Stimulated activated CD4-positive, alpha-beta T cell treated with anti-CD3 and anti-CD28 coated beads, TNF-alpha, amount 100 ng/mL, for 4 hours (primary cell): Measurements from ENCODE around the gene ZDHHC17.

Source experiments
- DNase-seq, 3 experiments: peaks; one replicate each; pipeline ENCODE4 v3.0.0-alpha.2; 2020; ENCODE audit warnings: low read depth in 3 of 3

ZDHHC17 gene

GRCh38 chr12:76878099-76878898, 114.4 kb downstream of the ZDHHC17 start:
- peak in 1 of 3 experiments; percentile 5 for DNase-seq

GRCh38 chr12:76878899-76879709, 115.2 kb downstream of the ZDHHC17 start, which contains the start of gene CSRP2:
Gene CSRP2, minus strand, starts transcription at chr12:76879019. Its CDS starts 12,759 bp downstream, at chr12:76866260.
- peak; percentile 13 to 57 (median 48) for DNase-seq

- DNase-seq, result no peak
Observed at GRCh38 chr12:76879710-76880518, 116.0 kb downstream of the ZDHHC17 start.

GRCh38 chr12:76880519-76881023, 116.7 kb downstream of the ZDHHC17 start:
- no peak for DNase-seq

GRCh38 chr12:76881142-76881541, 117.2 kb downstream of the ZDHHC17 start:
- DNase-seq, result no peak

GRCh38 chr12:76882367-76882766, 118.5 kb downstream of the ZDHHC17 start:
- no peak for DNase-seq

GRCh38 chr12:76883151-76883550, 119.2 kb downstream of the ZDHHC17 start:
- DNase-seq, result no peak

- no peak for DNase-seq
Observed at GRCh38 chr12:76883811-76884210, 119.9 kb downstream of the ZDHHC17 start.

- no peak for DNase-seq
Observed at GRCh38 chr12:76888775-76889174, 124.9 kb downstream of the ZDHHC17 start.

GRCh38 chr12:76890151-76891143, 126.5 kb downstream of the ZDHHC17 start:
- peak; percentile 21 to 55 (median 23) for DNase-seq

- no peak for DNase-seq
Observed at GRCh38 chr12:76891609-76892008, 127.7 kb downstream of the ZDHHC17 start.

GRCh38 chr12:76895796-76896195, 131.9 kb downstream of the ZDHHC17 start:
- no peak for DNase-seq

GRCh38 chr12:76896274-76896673, 132.4 kb downstream of the ZDHHC17 start:
- DNase-seq, result no peak

GRCh38 chr12:76898442-76898841, 134.5 kb downstream of the ZDHHC17 start:
- no peak for DNase-seq

GRCh38 chr12:76899522-76899921, 135.6 kb downstream of the ZDHHC17 start:
- no peak for DNase-seq

GRCh38 chr12:76901628-76902380, 137.9 kb downstream of the ZDHHC17 start:
- DNase-seq, result no peak
